HG02610 (cell line): ENCODE results near the gene TMA7B.

Experiments used
- ATAC-seq: cut with Tn5 transposase; IDR thresholded peaks from one replicate; pipeline ENCODE4 v1.9.1; 2021; ENCODE audit warnings: mild to moderate bottlenecking, moderate library complexity; ENCODE audit not compliant: unreplicated experiment

Gene TMA7B

DNA sequence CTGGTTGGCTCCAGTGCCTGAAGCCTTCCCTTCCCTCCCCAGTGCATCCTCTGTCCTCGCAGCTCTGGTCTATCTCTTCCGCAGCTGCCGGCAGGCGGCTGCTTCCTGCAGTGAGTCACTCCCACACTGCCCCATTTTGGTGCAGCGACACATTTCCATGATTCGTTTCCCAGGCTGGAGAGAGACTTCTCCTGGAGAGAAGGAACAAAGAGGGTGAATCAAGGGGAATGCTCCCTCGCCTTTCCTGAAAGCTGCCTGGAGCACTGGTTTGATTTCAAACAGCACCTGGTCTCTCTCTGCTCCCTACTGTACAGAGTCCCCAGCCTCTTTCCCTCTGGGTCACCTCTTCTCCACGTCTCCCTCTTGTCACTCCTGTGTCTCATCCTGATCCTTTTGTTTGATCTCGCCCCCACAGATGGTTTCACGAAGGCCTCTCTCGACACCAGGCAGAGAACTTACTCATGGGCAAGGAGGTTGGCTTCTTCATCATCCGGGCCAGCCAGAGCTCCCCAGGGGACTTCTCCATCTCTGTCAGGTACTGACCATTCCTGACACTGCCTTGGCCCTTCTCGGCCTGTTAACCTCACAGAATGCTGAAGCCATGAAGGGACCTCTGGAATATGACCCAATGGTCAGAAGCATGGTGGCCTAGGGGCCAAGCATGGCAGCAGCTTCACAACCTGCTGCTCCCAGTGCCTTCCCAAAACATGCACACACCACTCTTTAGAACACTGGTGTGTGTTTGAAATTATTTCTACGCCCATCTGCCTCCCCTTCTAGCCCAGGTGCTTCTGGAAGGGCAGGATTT, at the start of gene TMA7B:
Gene TMA7B, plus strand, starts transcription at position 758 of the 808 bp plus-strand sequence. CDS start 3,978 bp downstream, outside the sequence.
- ATAC-seq, result no peak

DNA sequence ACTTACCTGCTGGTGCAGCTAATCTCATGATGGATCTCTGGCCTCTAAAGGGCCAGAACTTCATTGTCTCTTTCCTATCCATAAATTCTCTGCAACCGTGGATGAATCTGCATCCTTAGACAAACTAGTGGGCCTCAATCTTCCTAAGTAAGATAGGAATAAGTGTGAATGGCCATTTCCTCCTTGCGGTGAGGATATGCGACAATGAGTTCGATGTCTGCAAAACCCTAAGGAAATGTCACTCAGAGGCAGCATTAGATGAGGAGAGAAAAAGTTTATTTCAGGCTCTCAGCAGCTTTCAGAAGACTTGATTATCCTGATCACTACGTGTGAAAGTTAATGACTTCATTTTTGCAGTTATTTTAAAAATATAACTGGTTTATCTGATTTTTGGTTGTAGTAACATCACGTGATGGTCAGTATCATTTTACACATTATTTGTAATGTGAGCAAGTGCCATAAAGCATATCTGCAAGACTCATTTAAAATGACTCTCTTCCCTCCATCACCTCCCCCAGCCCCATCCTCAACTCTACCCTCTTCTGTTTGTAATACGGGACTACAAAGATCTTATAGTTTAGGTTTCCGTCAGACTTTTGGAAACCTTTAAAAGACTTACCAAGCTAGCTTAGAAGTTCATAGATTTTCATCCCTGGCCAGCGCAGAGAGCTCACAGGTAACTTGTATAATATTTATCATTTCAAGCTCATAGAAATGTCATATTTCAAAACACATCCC, 49.2 kb upstream of the TMA7B start:
- ATAC-seq, result no peak

DNA sequence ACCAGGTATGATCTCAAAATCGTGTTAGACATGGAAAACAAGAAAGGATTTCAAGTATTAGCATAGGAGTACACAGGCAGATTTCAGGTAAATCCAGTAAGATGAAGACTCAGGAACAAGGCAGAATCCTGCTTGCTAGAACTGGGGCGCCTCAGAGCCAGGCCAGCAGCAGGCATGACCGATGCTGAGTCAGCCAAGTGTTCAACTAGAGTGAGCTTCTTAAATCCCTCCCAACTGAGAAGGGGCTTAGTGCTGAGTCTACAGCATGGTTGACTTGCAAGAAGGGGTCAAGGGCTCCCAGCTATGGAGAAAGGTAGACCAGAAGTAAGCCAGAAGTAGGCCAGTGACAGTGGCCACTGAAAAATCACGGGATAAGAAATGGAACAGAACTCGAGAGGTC, 46.9 kb upstream of the TMA7B start:
- no peak for ATAC-seq

DNA sequence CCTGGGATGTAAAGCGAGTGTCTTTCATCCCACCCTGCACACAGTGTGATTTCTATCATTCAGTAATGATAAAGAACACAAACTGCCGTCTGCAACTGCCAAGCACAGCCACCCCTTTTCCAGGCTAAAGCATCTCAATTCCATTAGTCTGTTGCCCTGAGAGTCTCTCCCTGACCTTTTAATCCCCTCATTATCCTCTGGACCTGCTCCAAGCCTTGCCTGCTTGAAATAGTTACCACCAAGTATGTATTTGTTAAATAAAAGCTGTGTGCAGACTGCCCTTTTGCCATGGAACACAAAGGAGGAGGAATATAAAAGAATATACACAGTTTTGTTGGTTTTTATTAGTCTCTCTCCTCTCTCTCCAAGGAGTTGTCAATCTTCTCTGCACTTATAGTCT, 46.3 kb upstream of the TMA7B start:
- no peak for ATAC-seq

DNA sequence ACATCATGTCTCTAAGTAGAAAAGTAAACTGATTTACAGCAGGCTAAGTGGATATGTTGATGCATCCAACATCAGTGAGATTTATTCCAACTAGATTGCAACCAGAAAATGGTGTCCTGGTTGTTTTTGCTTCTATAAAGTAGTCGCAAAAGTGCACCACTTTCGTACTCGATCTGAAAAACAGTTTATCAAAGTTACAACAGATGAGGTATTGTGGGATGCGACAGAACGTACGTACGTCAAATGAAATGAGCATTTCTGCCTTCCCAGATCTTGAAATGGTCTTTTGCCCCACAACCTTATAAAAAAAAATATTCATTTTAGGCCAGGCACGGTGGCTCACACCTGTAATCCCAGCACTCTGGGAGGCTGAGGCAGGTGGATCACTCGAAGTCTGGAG, 45.6 kb upstream of the TMA7B start:
- no peak for ATAC-seq

DNA sequence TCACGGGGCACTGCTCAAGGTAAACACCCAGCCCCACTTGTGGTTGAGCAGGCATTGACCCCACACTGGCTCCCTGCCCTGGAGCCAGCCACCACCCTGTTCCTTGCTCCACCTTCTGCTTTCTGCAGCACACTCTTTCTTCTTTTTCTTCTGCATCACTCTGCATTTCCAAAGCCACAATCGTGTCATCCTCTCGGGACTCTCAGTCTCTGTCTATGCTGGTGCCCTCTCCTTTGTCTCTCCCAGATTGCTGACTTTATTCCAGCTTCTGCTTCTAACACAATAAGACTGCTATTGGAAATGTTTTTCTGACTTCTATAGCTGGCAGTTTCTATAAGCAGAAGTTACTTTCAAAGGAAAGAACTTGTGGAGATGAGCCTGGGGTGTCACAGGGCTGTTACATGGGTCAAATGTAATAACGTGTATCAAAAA, 44.9 kb upstream of the TMA7B start:
- ATAC-seq, result no peak

DNA sequence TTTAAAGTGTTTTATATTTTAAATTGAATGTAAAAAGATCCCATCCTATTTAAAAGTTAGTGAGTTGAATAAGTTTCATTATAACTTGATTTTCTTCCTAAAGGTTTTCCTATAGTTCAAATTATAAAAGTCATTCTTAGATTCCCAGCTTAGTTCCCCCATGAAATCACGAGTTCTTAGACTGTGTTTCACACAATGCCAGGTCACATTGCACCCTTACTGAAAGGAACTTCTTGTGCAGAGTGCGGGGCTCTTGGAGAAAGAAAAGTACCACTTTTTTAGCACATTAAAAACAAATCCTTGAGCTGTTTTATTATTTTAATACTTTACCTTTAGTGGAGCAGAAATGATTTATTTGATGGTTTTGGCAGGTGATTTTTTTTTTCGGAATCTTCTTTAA, 43.7 kb upstream of the TMA7B start:
- no peak for ATAC-seq

DNA sequence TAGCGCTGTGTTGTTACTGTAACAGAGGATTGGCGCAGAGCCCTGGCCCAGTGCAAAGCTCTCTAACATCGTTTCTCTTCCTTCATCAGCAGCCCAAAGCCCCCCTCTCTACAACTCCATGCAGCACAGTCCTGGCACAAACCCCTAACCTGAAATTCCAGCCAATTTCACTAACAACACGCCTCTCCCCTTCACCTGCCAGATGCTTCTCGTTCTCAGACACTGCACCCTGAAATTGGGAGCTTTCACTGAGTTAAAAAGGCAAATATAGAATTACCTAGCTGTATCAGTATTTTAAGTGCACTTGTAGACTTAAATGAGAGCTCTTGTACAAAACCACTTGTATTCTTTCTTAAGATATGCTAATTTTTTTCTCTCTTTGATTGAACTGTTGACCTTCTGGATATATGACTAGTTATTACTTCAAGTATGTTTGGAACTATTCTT, 43.0 kb upstream of the TMA7B start:
- ATAC-seq, result no peak

DNA sequence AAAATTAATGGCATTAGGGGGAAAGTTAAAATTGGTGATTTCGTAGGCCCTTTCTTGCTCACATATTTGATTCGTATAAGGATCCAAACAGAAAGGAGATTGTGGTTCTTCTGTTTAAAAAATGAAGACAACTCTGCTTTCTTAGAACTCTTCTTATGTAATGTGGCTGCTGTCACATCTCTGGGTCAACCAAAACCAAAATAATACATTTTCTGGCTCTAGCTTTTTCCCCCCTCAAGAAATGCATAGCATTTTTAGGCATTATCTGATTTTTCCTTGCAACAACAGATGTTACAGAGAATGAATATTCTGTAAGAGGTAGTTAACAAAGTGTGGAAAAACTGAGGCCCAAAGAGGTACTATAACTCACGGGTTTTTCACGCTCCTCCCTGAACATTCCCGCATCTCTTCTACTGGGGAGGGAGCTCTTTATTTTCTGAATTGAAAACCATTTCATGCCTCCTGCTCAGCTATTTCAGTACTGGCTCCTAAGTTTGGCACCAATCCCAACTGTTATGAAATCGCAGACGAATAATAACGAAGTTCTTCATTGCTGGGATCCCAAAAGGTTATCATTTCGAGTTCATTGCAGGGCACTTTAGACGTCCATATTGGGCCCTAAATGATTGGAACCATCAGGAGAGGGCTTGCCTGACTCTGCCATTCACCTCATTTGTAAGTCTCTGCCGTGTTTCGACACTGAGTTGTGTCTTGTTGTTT, 42.3 kb upstream of the TMA7B start:
- no peak for ATAC-seq

DNA sequence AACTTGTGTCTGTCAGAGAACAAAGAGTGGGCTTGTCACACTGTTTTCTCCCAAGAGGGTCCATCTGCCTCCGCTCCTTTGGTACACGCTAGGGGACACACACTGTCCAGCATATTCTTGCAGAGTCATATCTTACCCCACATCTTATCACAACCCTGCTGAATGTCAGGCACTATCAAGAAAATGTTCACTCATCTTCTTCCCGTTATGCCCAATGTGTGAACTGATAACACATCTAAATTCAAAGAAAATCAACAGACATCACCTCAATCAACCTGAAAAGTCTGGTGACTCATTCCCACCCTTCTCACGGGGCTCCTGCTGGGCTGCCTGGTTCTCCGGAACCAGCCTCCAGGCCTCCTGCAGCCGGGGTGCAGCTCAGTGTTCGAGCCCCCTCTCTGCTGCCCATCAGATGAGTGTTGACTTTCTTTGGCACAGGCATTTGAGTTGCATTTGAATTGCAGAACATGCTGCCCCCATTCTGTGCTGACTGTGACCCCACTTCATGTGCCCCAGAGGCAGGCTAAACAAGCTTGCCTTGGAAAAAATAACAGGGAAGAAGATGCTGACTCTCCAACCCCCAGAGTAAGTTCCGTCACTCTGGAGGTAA, 40.0 kb upstream of the TMA7B start:
- no peak for ATAC-seq

DNA sequence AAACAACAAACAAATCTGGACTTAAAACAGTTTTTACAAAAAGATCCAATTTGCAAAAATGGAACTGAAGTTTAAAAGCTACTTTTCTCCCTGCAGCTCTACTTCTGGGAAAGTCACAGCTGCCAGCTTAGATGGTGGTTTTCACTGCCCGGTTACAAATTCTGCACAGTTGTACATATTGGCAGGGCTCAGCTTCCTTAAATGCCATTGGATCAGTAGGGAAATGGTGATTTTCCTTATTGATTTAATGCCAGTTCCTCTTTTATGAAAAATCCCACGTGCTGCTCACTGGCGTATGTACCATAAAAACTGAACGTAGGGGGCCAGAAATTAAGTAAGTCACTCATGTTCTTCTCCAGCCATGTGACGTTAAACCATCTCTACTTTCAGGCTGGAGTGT, 36.5 kb upstream of the TMA7B start:
- no peak for ATAC-seq

DNA sequence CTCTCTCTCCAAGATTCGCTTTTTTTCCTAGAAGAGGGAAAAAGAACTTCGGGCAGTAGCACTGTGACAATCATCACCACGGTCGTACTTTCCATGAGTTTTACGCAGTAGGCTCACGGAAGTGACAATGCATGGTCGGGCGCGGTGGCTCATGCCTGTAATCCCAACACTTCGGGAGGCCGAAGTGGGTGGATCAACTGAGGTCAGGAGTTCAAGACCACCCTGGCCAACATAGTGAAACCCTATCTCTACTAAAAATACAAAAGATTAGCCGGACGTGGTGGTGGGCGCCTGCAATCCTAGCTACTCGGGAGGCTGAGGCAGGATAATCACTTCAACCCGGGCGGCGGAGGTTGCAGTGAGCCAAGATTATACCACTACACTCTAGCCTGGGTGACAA, 35.9 kb upstream of the TMA7B start:
- no peak for ATAC-seq

DNA sequence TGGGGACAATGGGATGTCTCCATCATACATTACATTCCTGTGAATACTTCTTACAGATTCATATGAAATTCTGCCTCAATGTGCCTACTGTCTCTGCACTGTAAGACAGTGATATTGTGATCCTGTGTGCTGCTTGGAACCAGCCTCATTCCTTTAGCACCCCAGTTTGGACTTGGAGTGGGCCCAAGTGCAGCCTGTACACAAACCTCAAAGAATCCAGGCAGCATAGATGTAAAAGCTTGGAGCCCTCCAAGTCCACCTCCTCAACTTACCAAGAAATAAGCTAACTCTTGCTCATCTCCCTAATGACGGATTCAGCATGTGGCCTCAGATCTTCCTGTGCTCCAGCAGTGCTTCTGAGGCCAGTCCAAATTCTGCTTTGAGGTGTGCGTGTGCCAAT, 34.9 kb upstream of the TMA7B start:
- no peak for ATAC-seq

DNA sequence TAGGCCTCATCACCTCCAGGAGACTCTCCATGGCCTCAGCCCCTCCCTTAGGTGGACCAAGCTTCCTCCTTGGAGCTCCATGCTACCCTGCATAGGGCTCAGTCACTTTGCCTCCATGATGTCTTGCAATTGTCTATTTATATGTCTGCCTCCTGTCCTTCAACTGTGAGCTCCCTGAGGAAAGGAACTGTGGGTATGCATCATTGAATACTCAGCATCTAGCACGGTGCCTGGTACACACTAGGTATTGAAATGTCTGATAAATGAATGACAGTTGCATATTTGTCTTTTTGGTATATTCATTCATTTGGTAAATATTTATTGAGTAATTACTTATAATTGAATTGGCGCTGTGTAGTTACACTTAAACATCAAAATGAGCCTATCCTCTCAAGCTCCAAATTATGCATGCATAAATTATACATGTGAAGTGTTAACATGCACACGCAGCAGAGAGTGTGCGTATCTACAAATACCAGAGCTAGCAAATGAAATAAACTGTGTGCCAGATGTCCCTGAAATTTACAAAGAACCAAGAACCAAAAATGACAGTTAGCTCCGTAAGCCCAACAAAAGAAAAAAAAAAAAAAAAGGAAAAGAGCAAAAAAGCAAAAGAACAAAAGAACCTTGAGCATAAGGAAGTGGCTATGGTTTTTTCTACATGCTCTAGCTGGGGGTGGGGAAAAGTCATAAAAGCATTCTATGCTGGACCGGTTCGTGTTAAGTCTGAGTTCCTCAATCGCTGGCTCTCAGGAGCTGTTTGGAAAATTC, 34.1 kb upstream of the TMA7B start:
- ATAC-seq, result no peak

DNA sequence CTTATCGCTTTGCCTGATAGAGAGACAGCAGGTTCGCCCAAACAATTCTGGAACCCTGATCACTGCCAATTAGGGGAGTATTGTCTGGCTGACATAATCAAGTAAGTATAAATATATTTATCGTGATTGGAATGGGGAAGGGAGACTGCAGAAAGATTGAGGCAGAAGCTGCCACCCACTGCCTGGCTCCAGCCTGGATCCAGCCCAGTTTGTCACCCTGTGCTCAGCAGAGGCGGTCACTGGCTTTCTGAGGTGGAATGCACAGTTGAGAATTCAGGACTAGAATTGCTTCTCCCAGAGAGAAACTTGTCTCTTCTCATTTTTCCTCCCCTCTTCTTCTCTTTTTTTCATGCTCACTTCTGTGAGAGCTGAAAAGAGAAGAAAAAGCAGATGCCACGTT, 33.4 kb upstream of the TMA7B start:
- ATAC-seq, result no peak

DNA sequence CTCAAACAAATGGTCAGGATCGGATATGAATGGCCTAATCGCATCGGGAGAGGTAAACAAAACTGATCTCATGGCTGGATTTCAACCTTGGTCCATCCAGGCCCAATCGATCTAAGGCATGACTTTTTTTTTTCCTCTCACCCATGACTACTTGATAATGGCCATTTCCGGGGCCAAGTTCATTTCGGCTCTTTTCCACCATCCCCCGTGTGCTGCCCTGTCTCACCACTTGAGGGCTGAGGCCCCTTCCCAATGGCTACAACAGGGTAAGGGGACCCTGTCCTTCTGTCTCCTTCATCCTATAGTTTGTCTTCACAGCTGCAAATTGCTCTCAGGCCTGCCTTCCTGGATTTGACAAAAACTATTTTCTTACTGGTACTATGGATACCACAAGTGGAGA, 32.7 kb upstream of the TMA7B start:
- ATAC-seq, result no peak

DNA sequence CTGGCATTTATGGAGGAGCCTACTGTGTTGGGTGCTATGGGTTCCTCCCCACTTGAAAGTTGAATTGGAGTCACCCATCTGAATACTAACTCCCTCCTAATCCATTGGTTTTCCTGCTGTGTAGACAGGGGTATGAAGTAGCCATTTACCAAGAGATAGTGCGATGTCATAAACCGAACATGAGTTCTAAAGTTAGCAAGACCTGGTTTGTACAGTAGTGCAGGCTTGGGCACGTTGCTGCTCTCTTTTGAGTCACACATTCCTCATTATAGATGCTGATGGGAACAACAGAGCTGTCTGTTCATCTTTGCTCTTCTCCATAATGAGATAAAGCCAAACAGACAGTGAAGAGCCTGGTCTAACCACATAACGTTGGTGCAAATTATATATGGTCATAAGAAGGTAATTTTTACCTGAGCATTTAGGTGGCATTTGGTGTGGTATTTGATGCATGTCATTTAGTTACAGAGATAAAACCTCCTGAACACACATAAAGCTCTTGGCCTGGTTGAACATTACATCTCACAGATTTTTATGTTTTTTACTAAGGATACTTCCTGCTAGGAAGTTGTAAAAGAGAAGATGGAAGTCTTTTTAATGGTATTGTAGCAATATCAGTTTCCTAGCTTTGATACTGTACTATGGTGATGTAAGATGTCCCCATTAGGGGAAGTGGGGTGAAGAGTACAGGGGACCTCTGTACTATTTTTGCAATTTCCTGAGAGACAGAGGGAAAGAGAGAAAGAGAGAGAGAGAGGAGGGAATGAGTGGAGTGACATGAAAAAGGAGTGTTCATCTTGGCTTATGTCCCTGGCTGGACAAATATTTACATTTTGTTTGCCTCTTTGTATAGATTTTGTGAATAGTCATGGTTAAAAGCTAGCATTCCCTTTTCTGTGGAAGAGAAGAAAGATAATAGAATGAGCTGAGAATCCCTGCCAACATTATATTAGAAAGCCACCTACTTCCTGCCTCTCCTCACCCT, 31.4 kb upstream of the TMA7B start:
- no peak for ATAC-seq

DNA sequence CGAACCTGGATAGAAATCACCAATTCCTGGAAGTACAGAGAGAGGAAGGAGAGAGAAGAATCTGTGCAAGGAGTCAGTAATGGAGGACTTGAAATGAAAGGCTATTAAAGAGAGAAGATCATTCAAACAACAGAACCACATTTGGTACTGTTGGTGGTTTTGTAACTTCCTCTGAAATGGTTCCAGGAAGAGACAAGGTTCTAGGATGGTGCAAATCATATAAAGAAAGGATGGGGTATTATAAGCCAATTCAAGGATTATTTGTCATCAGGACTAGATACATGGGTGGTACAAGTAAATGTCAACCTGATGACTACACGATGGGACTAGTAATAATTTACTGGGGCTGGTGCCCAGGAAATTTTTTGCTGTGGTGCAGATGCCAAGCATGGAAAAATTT, 28.9 kb upstream of the TMA7B start:
- ATAC-seq, result no peak

DNA sequence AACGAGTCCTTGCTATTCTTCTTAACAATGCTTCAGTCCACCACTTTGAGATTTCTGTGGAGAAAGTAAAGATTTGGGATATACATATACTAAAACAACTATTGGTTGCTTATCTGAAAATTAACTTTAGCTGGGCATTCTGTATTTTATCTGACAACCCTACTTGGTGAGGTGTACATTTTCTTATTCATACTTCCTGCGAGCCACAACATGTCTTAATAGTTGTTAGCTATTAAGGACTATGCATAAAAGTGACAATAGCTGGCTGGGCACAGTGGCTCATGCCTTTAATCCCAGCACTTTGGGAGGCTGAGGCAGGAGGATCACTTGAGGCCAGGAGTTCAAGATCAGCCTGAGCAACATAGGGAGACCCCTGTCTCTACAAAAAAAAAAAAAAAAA, 28.0 kb upstream of the TMA7B start:
- no peak for ATAC-seq
